ENCODE data around the gene NOL8.

NOL8 gene

DNA sequence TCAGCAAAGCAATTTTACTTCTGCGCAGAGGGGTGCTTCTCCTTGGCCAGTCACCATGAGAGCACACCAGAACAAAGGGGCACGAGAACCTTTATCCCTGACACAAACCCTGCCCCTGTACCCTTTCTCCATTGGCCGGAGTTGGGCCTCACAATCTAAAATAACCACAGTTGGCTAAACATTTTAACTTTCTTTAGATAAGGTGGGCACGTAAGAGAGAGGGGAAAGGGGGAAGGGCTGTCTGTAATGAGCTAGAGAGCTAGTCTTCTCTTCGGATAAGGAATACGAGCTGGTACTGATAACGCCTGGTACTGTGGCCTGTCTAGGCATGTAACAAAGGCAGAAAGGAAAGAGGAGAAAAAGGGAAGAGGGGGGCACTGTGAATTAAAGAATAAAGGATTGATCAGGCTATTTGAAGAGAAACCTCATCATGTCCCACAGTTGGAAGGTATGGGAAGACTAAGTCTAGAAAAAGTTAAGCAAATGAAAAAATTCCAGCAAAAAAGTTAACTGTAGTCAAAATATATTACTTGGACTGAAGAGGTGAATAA is 29.8 kb downstream of the NOL8 start:
- no peak overlapping the region for H3K9ac ChIP-seq (ENCODE audit: low read depth, low read length)
- H3K9me3 ChIP-seq (ENCODE audit: control insufficient read depth, insufficient read depth, low read length) = no peaks in the 10 kb centered on the region
- H3K4me1 ChIP-seq (ENCODE audit: insufficient read depth, low read length) = peaks cover 5% of the 10 kb centered on the region; the same call in 1 of the 2 replicates
- H3K36me3 ChIP-seq (ENCODE audit: insufficient read depth, low read length) = peaks cover 2% of the 10 kb centered on the region

DNA sequence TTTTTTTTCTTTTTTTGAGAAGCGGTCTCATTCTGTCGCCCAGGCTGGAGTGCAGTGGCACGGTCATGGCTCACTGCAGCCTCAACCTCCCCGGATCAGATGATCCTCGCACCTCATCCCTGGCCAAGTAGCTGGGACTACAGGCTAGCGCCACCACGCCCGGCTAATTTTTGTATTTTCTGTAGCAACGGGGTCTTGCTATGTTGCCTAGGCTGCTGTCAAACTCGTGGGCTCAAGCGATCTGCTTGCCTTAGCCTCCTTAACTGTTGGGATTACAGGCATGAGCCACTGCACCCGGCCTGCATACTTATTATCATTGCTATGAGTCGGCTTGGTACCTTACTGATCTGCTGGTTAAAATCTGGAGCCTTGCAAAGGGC is 30.9 kb downstream of the NOL8 start:
- Histone ChIP-seq H3K36me3 (ENCODE audit: insufficient read depth, low read length) (peaks cover 2% of the 10 kb centered on the region), H3K9ac (ENCODE audit: low read depth, low read length) (peak overlapping the region; percentile 89), H3K9me3 (ENCODE audit: control insufficient read depth, insufficient read depth, low read length) (no peaks in the 10 kb centered on the region), H3K4me1 (ENCODE audit: insufficient read depth, low read length) (peaks cover 5% of the 10 kb centered on the region; the same call in 1 of the 2 replicates)

DNA sequence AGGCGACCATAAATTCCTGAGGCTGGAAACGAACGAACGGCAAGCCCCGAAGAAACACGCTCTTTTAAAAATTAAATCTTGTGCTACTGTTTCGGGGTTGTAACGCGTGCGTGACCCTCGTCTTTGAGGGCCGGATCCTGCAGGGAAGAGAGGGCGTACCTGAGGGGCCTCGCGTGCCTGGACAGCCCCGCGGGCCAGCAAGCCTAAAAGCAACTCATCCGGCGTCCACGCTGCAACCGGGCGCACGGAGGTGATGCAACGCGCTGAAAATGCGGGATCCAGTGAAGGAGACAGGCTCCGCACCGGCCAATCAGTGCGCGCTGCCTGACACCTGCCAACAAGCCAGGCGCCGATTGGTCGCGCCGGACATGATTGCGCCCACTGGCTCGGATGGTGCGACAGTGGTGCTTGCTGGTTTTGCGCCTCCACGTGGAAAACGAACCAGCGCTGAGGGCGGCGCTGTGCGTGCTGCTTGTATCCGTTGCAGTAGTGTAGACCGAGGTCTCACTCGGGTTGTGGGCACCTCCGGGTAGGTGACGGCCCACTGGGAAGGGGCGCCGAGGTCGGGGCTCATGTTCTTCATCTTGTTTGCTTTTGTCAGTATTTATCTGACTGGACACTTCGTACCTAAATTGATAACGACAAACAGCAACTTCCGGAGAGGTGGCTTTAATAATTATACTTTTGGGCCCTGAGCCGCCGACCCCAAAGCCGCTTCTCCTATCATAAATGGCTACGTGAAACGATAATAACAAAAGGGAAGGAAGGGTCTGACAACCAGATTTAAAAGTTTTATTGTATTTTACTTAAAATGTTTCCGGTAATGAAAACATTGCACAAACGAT is 31.5 kb downstream of the NOL8 start, which contains the start of gene IARS1:
IARS1 (minus strand) TSS at position 246 of the 845 bp plus-strand sequence. CDS start 4,278 bp downstream, outside the sequence.
- no peaks in the 10 kb centered on the region for H3K9me3 ChIP-seq (ENCODE audit: control insufficient read depth, insufficient read depth, low read length)
- peaks cover 2% of the 10 kb centered on the region for H3K36me3 ChIP-seq (ENCODE audit: insufficient read depth, low read length)
- H3K9ac ChIP-seq (ENCODE audit: low read depth, low read length) = peak within 1 kb of the TSS; percentile 89
- peaks cover 5% of the 10 kb centered on the region; the same call in 1 of the 2 replicates for H3K4me1 ChIP-seq (ENCODE audit: insufficient read depth, low read length)

DNA sequence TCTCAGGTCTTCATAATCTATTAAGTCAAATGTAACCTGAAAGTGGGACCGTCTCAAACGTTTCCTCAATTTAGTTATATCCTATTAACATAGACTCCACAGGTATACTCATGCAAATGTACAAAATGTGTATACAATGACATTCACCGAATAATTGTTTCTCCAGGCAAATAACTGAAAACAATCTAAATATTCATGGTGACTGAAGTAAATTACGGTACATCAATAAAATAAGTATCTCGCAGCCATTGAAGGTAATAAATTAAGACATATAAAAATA is 32.1 kb downstream of the NOL8 start:
- H3K36me3 ChIP-seq (ENCODE audit: insufficient read depth, low read length) = peaks cover 3% of the 10 kb centered on the region
- peaks cover 5% of the 10 kb centered on the region; the same call in 1 of the 2 replicates for H3K4me1 ChIP-seq (ENCODE audit: insufficient read depth, low read length)
- H3K9ac ChIP-seq (ENCODE audit: low read depth, low read length) = peak overlapping the region; percentile 89
- no peaks in the 10 kb centered on the region for H3K9me3 ChIP-seq (ENCODE audit: control insufficient read depth, insufficient read depth, low read length)

DNA sequence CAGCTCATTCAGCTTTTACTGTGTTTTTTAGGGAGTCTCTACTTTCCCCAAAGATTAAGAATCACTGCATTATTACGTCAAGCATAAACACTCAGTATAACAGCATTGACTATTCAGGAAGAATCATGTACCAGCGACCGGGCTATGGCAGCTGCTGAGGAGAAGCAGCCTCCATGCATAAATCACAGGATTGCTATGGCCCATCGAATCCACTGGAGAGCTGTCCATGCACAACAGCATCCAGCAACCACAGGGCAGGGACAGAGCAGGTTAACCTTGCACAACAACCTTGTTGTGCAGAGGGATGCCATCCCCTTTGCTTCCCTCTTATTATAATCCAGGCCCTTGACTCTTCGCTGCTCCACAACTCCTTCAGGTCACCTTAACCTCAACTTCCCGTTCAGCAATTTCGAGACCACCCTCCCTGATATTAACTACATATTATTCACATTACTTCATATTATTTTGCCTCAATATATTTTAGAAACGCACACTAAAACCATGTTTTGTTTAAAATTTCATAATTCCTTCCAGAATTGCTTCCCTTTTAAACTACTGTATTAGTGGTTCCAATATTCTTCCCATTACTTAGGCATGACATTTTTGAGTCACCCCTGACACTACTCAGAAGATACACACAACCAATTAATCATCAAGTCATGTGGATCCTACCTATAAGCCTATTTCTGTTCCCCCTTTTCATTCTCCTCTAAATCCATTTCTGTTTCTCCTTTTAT is 32.6 kb downstream of the NOL8 start:
- Histone ChIP-seq H3K9me3 (ENCODE audit: control insufficient read depth, insufficient read depth, low read length) (no peaks in the 10 kb centered on the region), H3K4me1 (ENCODE audit: insufficient read depth, low read length) (peaks cover 5% of the 10 kb centered on the region; the same call in 1 of the 2 replicates), H3K36me3 (ENCODE audit: insufficient read depth, low read length) (peaks cover 8% of the 10 kb centered on the region), H3K9ac (ENCODE audit: low read depth, low read length) (peak overlapping the region; percentile 89)

DNA sequence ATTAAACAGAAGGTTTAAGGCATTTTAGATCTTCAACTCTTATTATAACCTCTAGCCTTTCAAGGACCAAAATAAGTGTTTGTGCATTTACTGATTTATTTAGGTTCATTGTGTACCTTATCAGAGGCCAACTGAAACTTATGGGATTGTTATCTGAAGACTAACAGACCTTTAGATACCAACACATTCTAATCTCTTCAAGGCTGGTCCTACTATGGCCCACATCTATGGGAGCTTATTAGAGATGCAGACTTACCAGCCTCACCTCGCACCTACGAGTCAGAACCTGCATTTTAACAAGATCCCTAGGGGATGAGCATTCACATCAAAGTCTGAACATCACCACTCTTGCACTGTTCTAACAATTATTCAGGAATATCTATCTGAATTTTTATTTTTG is 33.6 kb downstream of the NOL8 start:
- Histone ChIP-seq H3K36me3 (ENCODE audit: insufficient read depth, low read length) (peaks cover 9% of the 10 kb centered on the region; the same call in 1 of the 2 replicates), H3K9ac (ENCODE audit: low read depth, low read length) (no peak overlapping the region)

DNA sequence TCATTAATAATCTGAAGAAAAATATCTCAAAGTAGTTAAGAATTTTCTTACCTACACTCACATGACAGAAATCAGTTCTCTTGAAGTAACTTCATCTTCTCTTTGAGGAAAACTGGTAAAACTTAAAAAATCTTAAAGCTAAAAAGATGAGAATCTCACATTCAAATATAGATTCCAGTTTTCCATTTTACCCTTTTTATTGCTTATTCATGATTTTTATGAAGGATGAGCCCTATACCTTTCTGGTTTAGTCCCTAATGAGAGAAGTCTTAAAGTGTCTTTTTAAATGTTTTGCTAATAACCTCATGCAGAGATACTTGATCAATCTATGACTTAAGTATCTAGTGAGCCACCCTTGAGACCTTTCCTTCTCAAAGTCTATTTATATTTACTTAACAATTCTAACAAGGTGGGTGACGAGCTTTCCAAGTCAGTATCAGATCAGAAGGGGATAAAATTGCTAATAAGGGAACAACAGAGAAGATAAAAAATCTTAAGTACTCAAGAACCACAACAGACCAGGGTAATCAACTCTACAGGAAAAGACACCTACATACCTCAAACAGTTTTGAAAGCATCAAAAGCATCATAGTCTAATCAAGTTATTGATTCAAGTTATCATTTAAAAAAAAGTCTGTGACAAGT is 34.2 kb downstream of the NOL8 start:
- H3K4me1 ChIP-seq (ENCODE audit: insufficient read depth, low read length) = peaks cover 5% of the 10 kb centered on the region; the same call in 1 of the 2 replicates
- H3K9me3 ChIP-seq (ENCODE audit: control insufficient read depth, insufficient read depth, low read length) = no peaks in the 10 kb centered on the region
- H3K9ac ChIP-seq (ENCODE audit: low read depth, low read length) = no peak overlapping the region
- peaks cover 9% of the 10 kb centered on the region; the same call in 1 of the 2 replicates for H3K36me3 ChIP-seq (ENCODE audit: insufficient read depth, low read length)

More for the DNA sequence above, 33.6 kb downstream of the NOL8 start:
- Histone ChIP-seq H3K9me3 (ENCODE audit: control insufficient read depth, insufficient read depth, low read length) (no peaks in the 10 kb centered on the region), H3K4me1 (ENCODE audit: insufficient read depth, low read length) (peaks cover 5% of the 10 kb centered on the region; the same call in 1 of the 2 replicates)

DNA sequence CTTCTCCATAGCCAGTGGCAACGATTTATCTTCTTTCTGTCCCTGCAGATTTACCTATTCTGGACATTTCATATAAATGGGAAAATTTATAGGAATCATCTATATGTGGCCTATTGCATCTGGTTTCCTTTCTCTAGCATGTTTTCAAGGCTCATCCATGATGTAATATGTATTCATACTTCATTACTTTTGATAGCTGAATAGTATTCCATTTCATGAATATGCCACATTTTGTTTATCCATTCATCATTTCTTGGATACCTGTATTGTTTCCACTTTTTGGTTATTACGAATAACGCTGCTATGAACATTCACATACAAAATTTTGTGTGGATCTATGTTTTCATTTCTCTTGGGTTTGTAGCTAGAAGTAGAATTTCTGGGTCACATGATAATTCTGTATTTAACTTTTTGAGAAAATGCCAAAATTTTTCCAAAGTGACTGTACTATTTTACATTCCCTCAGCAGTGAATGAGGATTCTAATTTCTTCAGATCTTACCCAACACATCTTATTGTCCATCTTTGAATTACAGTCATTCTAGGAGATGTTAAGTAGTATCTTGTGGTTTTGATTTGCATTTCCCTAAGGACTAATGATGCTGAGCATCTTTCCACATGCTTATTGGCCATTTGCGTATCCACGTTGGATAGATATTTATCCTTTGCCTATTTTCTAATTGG is 35.3 kb downstream of the NOL8 start:
- no peak overlapping the region for H3K9ac ChIP-seq (ENCODE audit: low read depth, low read length)
- no peaks in the 10 kb centered on the region for H3K9me3 ChIP-seq (ENCODE audit: control insufficient read depth, insufficient read depth, low read length)
- H3K4me1 ChIP-seq (ENCODE audit: insufficient read depth, low read length) = peaks cover 5% of the 10 kb centered on the region; the same call in 1 of the 2 replicates
- peaks cover 14% of the 10 kb centered on the region; the same call in 1 of the 2 replicates for H3K36me3 ChIP-seq (ENCODE audit: insufficient read depth, low read length)

DNA sequence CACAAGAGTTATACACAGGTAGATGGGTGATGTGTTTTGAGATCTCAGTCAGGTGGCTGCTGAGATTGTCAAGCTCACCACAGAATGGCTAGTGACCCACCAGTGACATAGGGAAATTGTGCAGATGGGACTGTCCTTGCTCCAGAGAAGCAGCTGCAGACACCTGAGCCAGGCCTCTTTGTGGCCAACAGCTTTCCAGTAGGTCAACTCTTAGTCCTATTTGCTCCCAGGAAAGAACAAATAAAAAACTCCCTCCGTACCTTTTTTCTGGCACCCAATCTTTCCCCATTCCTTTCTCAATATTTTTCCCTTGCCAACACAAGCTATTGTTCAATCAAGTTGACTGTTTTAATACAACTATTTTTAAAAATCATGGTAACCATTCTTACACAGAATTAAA is 45.8 kb downstream of the NOL8 start:
- Histone ChIP-seq H3K9me3 (ENCODE audit: control insufficient read depth, insufficient read depth, low read length) (no peaks in the 10 kb centered on the region), H3K36me3 (ENCODE audit: insufficient read depth, low read length) (peaks cover 49% of the 10 kb centered on the region), H3K9ac (ENCODE audit: low read depth, low read length) (no peak overlapping the region), H3K4me1 (ENCODE audit: insufficient read depth, low read length) (no peaks in the 10 kb centered on the region)

DNA sequence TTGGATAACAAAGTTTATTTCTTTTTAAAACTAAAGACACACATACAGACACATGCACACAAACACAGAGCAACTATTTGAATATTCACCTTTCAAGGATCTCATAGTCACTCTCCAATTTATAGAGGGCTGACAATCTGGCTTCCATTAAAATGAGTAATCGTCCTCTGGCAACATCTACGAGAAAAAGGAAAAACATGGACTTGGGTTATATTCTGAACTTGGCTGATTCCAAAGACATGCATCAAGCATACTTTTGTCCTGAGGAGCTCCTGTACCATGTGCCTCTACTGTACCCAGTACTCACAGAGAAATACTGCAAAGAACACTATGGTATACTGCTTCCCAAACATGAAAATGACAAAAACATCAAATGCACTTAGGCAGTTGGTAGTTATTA is 47.0 kb downstream of the NOL8 start:
- Histone ChIP-seq H3K9me3 (ENCODE audit: control insufficient read depth, insufficient read depth, low read length) (no peaks in the 10 kb centered on the region), H3K36me3 (ENCODE audit: insufficient read depth, low read length) (peaks cover 53% of the 10 kb centered on the region), H3K4me1 (ENCODE audit: insufficient read depth, low read length) (no peaks in the 10 kb centered on the region), H3K9ac (ENCODE audit: low read depth, low read length) (no peak overlapping the region)

DNA sequence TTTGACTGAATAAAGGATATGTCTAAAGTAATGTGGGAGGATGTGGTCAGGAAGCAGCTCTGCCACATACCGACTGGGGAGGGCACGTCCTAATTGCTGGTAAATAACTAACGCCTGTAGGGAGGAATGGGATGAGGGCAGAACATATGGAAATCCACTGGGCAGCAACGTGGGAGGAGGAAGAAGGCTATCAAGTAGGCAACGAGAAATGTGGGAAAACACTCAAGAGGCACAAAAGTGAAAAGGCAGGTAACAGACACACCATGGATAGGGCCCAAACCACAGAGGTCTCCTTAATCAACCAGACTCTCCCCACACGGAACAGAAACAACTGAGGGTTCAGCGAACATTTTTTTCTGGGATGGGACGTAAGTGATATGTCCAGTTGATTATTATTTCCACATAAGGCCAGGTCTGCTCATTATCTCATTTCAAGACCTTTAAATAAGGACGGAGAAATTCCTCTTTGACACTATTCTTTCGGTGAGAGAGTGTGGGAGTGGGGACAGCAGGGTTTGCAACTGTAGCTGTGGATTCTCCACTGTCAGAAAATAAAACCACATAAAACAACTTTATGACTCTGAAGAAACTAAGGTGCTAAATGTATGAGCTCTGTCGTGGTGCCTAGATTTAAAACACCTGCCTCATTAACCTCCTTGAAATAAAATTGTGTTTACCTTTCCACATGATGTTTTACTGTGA is 48.7 kb downstream of the NOL8 start:
- Histone ChIP-seq H3K9me3 (ENCODE audit: control insufficient read depth, insufficient read depth, low read length) (no peaks in the 10 kb centered on the region), H3K4me1 (ENCODE audit: insufficient read depth, low read length) (no peaks in the 10 kb centered on the region), H3K9ac (ENCODE audit: low read depth, low read length) (no peak overlapping the region), H3K36me3 (ENCODE audit: insufficient read depth, low read length) (peaks cover 55% of the 10 kb centered on the region)

DNA sequence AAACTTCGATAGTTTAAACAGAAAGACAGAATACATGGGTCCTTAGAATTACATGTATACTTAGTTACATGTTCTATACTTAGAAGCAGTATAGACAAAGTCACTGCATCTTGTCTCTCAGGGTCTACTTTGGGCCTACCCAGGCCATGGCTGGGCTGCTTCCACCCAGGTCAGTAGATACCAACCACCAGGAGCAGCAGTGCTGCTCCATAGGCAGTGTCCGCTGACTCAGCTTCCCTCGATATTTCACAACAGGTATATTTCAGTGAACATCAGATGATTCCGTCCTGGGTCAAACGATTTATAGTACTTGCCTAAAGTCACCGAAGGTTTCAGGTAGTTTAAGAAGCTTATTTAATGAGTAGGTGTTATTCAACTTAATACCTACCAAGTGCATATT is 49.6 kb downstream of the NOL8 start:
- Histone ChIP-seq H3K4me1 (ENCODE audit: insufficient read depth, low read length) (no peaks in the 10 kb centered on the region), H3K9ac (ENCODE audit: low read depth, low read length) (no peak overlapping the region), H3K36me3 (ENCODE audit: insufficient read depth, low read length) (peaks cover 64% of the 10 kb centered on the region), H3K9me3 (ENCODE audit: control insufficient read depth, insufficient read depth, low read length) (no peaks in the 10 kb centered on the region)

DNA sequence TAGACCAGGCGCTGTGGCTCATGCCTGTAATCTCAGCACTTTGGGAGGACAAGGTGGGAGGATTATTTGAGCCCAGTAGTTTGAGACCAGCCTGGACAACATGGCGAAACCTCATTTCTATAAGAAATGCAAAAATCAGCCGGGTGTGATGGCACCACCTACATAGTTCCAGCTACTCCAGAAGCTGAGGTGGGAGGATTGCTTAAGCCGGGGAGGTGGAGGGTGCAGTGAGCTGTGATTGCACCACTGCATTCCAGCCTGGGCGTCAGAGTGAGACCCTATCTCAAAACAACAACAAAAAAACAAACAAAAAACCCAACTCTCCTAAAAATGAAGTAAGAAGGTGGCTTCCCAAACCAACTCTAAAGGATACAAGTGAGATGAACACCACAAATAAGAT is 54.6 kb downstream of the NOL8 start:
- Histone ChIP-seq H3K4me1 (ENCODE audit: insufficient read depth, low read length) (no peaks in the 10 kb centered on the region), H3K36me3 (ENCODE audit: insufficient read depth, low read length) (peaks cover 67% of the 10 kb centered on the region), H3K9me3 (ENCODE audit: control insufficient read depth, insufficient read depth, low read length) (no peaks in the 10 kb centered on the region), H3K9ac (ENCODE audit: low read depth, low read length) (no peak overlapping the region)
